Gastrocnemius medialis (tissue), 4 donors: Measurements from ENCODE around the gene SLC25A25. TPM values are rescaled to one million over a fixed set of nuclear protein-coding genes. Genes with fewer than 3 reads are reported as not detected.
"Not testable (repeated sequence)": the region's sequence is repeated elsewhere in the genome, so short reads cannot be mapped to it uniquely, and the experiment has no call there.

Source experiments
- ATAC-seq, 2 donors: fragments of 150-250 bp; one replicate each; pipeline ENCODE4 v1.9.1; 2016
- DNase-seq, 2 donors: peaks; one replicate each; pipeline ENCODE4 v3.0.0-alpha.2; 2019
- H3K27ac ChIP-seq, 4 donors: fragments of 200-600 bp; sonication (generic); 1 replicate in 1 of 4; 2 replicates in 3 of 4; pipeline ENCODE4 v1.5.1; 2016 to 2018; ENCODE audit warnings: mild to moderate bottlenecking in 2 of 4, moderate library complexity in 1 of 4
- H3K27me3 ChIP-seq, 3 donors: fragments of 200-600 bp; sonication (generic) in 2 of 3; 1 replicate in 1 of 3; 2 replicates in 2 of 3; pipeline versions ENCODE4 v1.5.1 to v1.6.0; 2016 to 2019; ENCODE audit warnings: mild to moderate bottlenecking in 1 of 3, moderate library complexity in 1 of 3
- H3K36me3 ChIP-seq, 2 donors: fragments of 200-600 bp; sonication (generic) in 1 of 2; one replicate each; pipeline ENCODE4 v1.5.1; 2017 to 2018
- H3K4me1 ChIP-seq, 2 donors: fragments of 200-600 bp; sonication (generic) in 1 of 2; one replicate each; pipeline ENCODE4 v1.5.1; 2016 to 2017; ENCODE audit warnings: mild to moderate bottlenecking in 2 of 2
- H3K4me3 ChIP-seq, 4 donors: fragments of 200-600 bp; sonication (generic) in 3 of 4; 1 replicate in 1 of 4; 2 replicates in 3 of 4; pipeline ENCODE4 v1.5.1; 2016 to 2019; ENCODE audit warnings: mild to moderate bottlenecking in 2 of 4
- H3K9me3 ChIP-seq, 3 donors: fragments of 200-600 bp; sonication (generic) in 2 of 3; 1 replicate in 1 of 3; 2 replicates in 2 of 3; pipeline ENCODE4 v1.5.1; 2016 to 2019
- POLR2A ChIP-seq, 2 donors: fragments of 450-650 bp; IDR thresholded peaks; one replicate each; pipeline ENCODE4 v1.6.1; 2017; ENCODE audit warnings: antibody characterized with exemption in 2 of 2, mild to moderate bottlenecking in 2 of 2, moderate library complexity in 2 of 2
- in situ Hi-C, 4 donors: fragments of 200-750 bp; cut with MboI; loops; one replicate each; pipeline versions ENCODE4 v1.15.0 to v1.8.0; 2017; ENCODE audit warnings: low sequenced_read_pairs in 4 of 4
- intact Hi-C: fragments of 100-400 bp; cut with DNase I; formaldehyde crosslinking; loops from one replicate; pipeline ENCODE4 v1.15.1; 2023; ENCODE audit warnings: low total_unique reads
- total RNA-seq, 4 donors: library from RNA; depleted of rRNA; stranded (reverse); fragments of >200 nt; gene quantifications; one replicate each; pipeline versions ENCODE4 v1.1.0 to v1.2.3, GENCODE V29; 2016
- TF ChIP-seq, protein P1 (sequence below), 5 experiments: fragments of 450-650 bp in 3 of 5; fragments of 200-600 bp in 2 of 5; sonication (generic) in 2 of 5; IDR thresholded peaks in 4 of 5; conservative IDR thresholded peaks in 1 of 5; 1 replicate in 4 of 5; 2 replicates in 1 of 5; pipeline ENCODE4 v1.5.1; 2016 to 2019; ENCODE audit warnings: antibody characterized with exemption in 5 of 5, mild to moderate bottlenecking in 3 of 5, moderate library complexity in 3 of 5

The SLC25A25 gene
- 10 to 100 TPM; 26.9 to 98.7 (median 46.0) TPM for total RNA-seq

GRCh38 chr9:128067645-128068385 is at the start of gene SLC25A25:
SLC25A25 (plus strand) TSS chr9:128068232; CDS start chr9:128068320, 88 bp downstream.
- intact Hi-C loops: no loop called here
- ATAC-seq: peak; percentile 74 to 75
- TF ChIP-seq, protein P1, sequence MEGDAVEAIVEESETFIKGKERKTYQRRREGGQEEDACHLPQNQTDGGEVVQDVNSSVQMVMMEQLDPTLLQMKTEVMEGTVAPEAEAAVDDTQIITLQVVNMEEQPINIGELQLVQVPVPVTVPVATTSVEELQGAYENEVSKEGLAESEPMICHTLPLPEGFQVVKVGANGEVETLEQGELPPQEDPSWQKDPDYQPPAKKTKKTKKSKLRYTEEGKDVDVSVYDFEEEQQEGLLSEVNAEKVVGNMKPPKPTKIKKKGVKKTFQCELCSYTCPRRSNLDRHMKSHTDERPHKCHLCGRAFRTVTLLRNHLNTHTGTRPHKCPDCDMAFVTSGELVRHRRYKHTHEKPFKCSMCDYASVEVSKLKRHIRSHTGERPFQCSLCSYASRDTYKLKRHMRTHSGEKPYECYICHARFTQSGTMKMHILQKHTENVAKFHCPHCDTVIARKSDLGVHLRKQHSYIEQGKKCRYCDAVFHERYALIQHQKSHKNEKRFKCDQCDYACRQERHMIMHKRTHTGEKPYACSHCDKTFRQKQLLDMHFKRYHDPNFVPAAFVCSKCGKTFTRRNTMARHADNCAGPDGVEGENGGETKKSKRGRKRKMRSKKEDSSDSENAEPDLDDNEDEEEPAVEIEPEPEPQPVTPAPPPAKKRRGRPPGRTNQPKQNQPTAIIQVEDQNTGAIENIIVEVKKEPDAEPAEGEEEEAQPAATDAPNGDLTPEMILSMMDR (IDR thresholded peaks at IDR 0.05 in 4 of 5, conservative IDR thresholded peaks at IDR 0.05 in 1 of 5): no peak
- TF ChIP-seq POLR2A (IDR thresholded peaks at IDR 0.05): peak; percentile 88 to 92
- peaks cover 35 to 40% of the 10 kb centered on the region in 2 donors for H3K4me1 ChIP-seq
- peak; percentile 99 for DNase-seq
- no peaks in the 10 kb centered on the region for H3K9me3 ChIP-seq
- peak within 1 kb of the TSS; percentile 74 to 94 (median 90) for H3K4me3 ChIP-seq
- H3K27me3 ChIP-seq: no peaks in the 10 kb centered on the region
- in situ Hi-C loops: no loop called here
- H3K36me3 ChIP-seq: peaks cover 0 to 7% of the 10 kb centered on the region in 2 donors
- peak within 1 kb of the TSS; percentile 92 to 100 (median 96) for H3K27ac ChIP-seq

DNA sequence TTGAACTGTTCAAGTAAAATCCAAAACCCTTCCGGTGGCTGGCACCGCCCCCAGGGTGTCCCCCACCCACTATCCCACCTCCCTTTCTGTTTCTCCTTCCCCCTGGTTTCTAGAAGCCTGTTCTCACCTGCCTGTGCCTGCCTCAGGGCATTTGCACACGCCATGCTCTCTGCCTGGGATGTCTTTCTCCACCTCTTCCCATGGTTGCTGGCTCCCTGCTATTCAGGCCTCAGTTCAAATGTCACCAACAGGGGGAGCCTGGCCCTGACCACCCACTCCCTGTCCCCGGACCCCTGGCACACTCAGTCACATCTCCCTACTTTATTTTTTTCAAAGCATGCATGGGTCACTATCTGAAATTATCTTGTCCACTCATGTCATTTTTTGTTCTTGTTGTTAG is 47.3 kb upstream of the SLC25A25 start:
- intact Hi-C loops: no loop called here
- TF ChIP-seq, protein P1 (IDR thresholded peaks at IDR 0.05 in 4 of 5, conservative IDR thresholded peaks at IDR 0.05 in 1 of 5): no peak
- no peak for TF ChIP-seq POLR2A (IDR thresholded peaks at IDR 0.05)
- no peaks in the 10 kb centered on the region for H3K9me3 ChIP-seq
- ATAC-seq (no peak), DNase-seq (no peak)
- no peak overlapping the region for H3K4me3 ChIP-seq
- in situ Hi-C loops: no loop called here
- H3K27me3 ChIP-seq: no peaks in the 10 kb centered on the region
- H3K27ac ChIP-seq: no peak overlapping the region
- H3K4me1 ChIP-seq: no peaks in the 10 kb centered on the region
- no peaks in the 10 kb centered on the region for H3K36me3 ChIP-seq

- in situ Hi-C loops (no loop called here), intact Hi-C loops (no loop called here)
- Histone ChIP-seq H3K4me1 (no peaks in the 10 kb centered on the region), H3K27ac (no peak overlapping the region), H3K9me3 (no peaks in the 10 kb centered on the region), H3K36me3 (no peaks in the 10 kb centered on the region), H3K27me3 (no peaks in the 10 kb centered on the region), H3K4me3 (no peak overlapping the region)
- TF ChIP-seq, protein P1 (IDR thresholded peaks at IDR 0.05 in 4 of 5, conservative IDR thresholded peaks at IDR 0.05 in 1 of 5): no peak
- no peak for TF ChIP-seq POLR2A (IDR thresholded peaks at IDR 0.05)
- no peak for ATAC-seq
- no peak for DNase-seq
Observed at GRCh38 chr9:128021098-128021497, 46.9 kb upstream of the SLC25A25 start.

DNA sequence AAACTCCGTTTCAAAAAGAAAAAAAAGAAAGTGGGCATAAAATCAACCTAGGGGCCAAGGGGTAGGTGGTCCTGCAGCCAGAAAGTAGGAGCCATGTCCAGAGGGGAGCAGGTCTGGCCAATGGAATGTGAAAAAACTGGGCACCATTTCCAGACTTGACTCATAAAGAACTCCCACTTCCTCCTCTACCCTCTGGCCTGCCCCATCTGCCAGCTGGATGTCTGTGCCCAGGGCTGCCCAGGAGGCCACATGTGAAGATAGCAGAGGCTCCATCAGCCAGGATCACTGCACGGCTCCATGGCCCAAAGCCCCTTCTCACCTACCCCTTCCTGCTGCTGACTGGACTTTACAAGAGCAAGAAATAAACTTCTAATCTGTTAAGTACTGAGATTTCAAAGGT is 45.1 kb upstream of the SLC25A25 start:
- no peaks in the 10 kb centered on the region for H3K9me3 ChIP-seq
- no peak overlapping the region for H3K27ac ChIP-seq
- no peak for ATAC-seq
- no peak for DNase-seq
- H3K4me3 ChIP-seq: no peak overlapping the region
- in situ Hi-C loops (no loop called here), intact Hi-C loops (no loop called here)
- no peaks in the 10 kb centered on the region for H3K4me1 ChIP-seq
- no peak for TF ChIP-seq POLR2A (IDR thresholded peaks at IDR 0.05)
- TF ChIP-seq, protein P1 (IDR thresholded peaks at IDR 0.05 in 4 of 5, conservative IDR thresholded peaks at IDR 0.05 in 1 of 5): no peak
- H3K27me3 ChIP-seq: no peaks in the 10 kb centered on the region
- no peaks in the 10 kb centered on the region for H3K36me3 ChIP-seq

- in situ Hi-C loops, intact Hi-C loops, ATAC-seq, H3K27me3 ChIP-seq, H3K9me3 ChIP-seq, H3K4me1 ChIP-seq, DNase-seq, H3K36me3 ChIP-seq, H3K27ac ChIP-seq, H3K4me3 ChIP-seq: not testable (repeated sequence)
Observed at GRCh38 chr9:128023671-128024070, 44.4 kb upstream of the SLC25A25 start.
